ENCODE measurements around the gene GRAMD1B. TPM values are rescaled to one million over a fixed set of nuclear protein-coding genes. Genes with fewer than 3 reads are reported as not detected.

The GRAMD1B gene
- total and polyA plus RNA-seq, 2 experiments from 2014 or later, result 15.5 to 81.5 TPM

DNA sequence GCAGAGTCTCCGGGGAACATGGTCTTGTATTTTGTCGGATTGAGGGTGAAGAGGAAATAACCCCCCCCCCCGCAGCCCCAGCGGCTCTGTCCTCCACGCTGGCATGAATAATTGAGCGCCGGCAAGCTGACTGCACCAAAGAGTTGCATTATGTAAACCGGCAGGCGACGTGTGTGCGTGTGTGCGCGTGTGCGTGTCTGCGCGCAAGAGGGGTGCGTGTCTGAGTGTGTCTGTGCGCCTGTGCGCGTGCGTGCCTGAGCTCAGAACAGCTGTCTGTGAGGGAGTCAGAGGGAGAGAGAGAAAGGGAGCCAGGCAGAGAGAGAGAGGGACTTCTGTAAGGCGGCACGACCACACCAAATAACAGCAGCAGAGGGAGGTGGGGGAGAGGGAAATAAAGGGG is 129.9 kb downstream of the GRAMD1B start:
- Histone ChIP-seq H3K27ac (no peak overlapping the region), H3K4me3 (no peak overlapping the region), H3K9me3 (ENCODE audit: low read depth) (no peaks in the 10 kb centered on the region), H3K4me1 (ENCODE audit: low read depth) (peaks cover 26% of the 10 kb centered on the region), H3K27me3 (no peaks in the 10 kb centered on the region), H3K36me3 (no peaks in the 10 kb centered on the region)
- TF ChIP-seq, protein P1, sequence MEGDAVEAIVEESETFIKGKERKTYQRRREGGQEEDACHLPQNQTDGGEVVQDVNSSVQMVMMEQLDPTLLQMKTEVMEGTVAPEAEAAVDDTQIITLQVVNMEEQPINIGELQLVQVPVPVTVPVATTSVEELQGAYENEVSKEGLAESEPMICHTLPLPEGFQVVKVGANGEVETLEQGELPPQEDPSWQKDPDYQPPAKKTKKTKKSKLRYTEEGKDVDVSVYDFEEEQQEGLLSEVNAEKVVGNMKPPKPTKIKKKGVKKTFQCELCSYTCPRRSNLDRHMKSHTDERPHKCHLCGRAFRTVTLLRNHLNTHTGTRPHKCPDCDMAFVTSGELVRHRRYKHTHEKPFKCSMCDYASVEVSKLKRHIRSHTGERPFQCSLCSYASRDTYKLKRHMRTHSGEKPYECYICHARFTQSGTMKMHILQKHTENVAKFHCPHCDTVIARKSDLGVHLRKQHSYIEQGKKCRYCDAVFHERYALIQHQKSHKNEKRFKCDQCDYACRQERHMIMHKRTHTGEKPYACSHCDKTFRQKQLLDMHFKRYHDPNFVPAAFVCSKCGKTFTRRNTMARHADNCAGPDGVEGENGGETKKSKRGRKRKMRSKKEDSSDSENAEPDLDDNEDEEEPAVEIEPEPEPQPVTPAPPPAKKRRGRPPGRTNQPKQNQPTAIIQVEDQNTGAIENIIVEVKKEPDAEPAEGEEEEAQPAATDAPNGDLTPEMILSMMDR (IDR thresholded peaks at IDR 0.05; ENCODE audit: low read depth, low read length), result no peak
- DNase-seq (ENCODE audit: low read depth in 1 of 2, low spot score in 1 of 2), result peak in 1 of 2 donors; percentile 79

- H3K4me1 ChIP-seq (ENCODE audit: low read depth), result peaks cover 26% of the 10 kb centered on the region
- no peaks in the 10 kb centered on the region for H3K9me3 ChIP-seq (ENCODE audit: low read depth)
- peak overlapping the region; percentile 83 for H3K27ac ChIP-seq
- no peaks in the 10 kb centered on the region for H3K27me3 ChIP-seq
- no peaks in the 10 kb centered on the region for H3K36me3 ChIP-seq
- no peak overlapping the region for H3K4me3 ChIP-seq
- DNase-seq (ENCODE audit: low read depth in 1 of 2, low spot score in 1 of 2), result peak in 1 of 2 donors; percentile 40
- TF ChIP-seq, protein P1 (IDR thresholded peaks at IDR 0.05; ENCODE audit: low read depth, low read length), result no peak
These were observed 131.3 kb downstream of the GRAMD1B start for GRCh38 chr11:123561431-123561800.

GRCh38 chr11:123562158-123562557 is 132.1 kb downstream of the GRAMD1B start:
- peaks cover 32% of the 10 kb centered on the region for H3K4me1 ChIP-seq (ENCODE audit: low read depth)
- no peaks in the 10 kb centered on the region for H3K36me3 ChIP-seq
- TF ChIP-seq, protein P1 (IDR thresholded peaks at IDR 0.05; ENCODE audit: low read depth, low read length), result no peak
- no peaks in the 10 kb centered on the region for H3K27me3 ChIP-seq
- H3K27ac ChIP-seq, result peak overlapping the region; percentile 83
- no peak overlapping the region for H3K4me3 ChIP-seq
- DNase-seq (ENCODE audit: low read depth in 1 of 2, low spot score in 1 of 2), result peak in 1 of 2 donors; percentile 46
- H3K9me3 ChIP-seq (ENCODE audit: low read depth), result no peaks in the 10 kb centered on the region

DNA sequence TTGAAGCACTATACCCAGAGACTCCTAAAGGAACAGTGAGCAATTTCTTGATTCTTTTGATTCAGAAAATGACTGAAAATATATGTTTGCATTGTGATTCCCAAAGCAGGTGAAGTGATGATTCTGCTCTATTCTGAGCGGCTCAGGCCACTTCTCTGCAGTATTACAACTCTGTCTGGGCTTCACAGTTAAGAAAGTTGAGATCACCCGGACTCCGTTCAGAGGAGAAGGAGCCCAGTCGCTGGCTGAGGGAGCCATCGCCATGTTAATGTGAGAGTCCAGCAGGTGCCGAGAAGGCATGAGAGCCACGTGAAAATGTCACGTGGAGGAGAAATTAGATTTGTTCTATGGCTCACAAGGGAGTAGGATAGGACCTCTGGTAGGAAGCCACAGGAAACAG is 132.8 kb downstream of the GRAMD1B start:
- H3K27me3 ChIP-seq, result no peaks in the 10 kb centered on the region
- no peaks in the 10 kb centered on the region for H3K9me3 ChIP-seq (ENCODE audit: low read depth)
- TF ChIP-seq, protein P1 (IDR thresholded peaks at IDR 0.05; ENCODE audit: low read depth, low read length), result no peak
- no peak overlapping the region for H3K4me3 ChIP-seq
- no peaks in the 10 kb centered on the region for H3K36me3 ChIP-seq
- no peak for DNase-seq (ENCODE audit: low read depth in 1 of 2, low spot score in 1 of 2)
- H3K27ac ChIP-seq, result peak overlapping the region; percentile 83
- H3K4me1 ChIP-seq (ENCODE audit: low read depth), result peaks cover 37% of the 10 kb centered on the region

DNA sequence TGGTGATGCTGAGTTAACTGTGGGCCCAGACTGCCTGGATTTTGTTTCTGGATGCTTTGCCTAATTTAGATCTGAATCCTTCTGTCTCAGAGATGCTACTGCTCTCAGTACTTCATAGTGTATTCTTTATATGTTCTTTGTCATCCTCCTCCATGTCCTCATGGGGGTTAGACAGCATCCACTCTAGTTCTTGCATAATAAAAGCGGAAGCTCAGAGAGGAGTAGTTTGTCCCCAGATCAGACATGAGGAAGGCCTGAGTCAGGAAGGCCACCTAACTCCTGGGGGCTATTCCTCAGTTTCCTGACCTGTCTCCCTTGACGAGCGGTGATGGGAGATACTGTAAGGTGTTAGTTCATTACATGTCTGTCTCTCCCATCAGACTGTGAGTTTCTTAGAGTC is 134.2 kb downstream of the GRAMD1B start:
- TF ChIP-seq, protein P1 (IDR thresholded peaks at IDR 0.05; ENCODE audit: low read depth, low read length), result no peak
- no peak overlapping the region for H3K27ac ChIP-seq
- no peaks in the 10 kb centered on the region for H3K9me3 ChIP-seq (ENCODE audit: low read depth)

GRCh38 chr11:123566852-123567251 is 136.8 kb downstream of the GRAMD1B start:
- Histone ChIP-seq H3K27me3 (no peaks in the 10 kb centered on the region), H3K27ac (no peak overlapping the region), H3K9me3 (ENCODE audit: low read depth) (no peaks in the 10 kb centered on the region), H3K4me1 (ENCODE audit: low read depth) (peaks cover 25% of the 10 kb centered on the region), H3K36me3 (no peaks in the 10 kb centered on the region), H3K4me3 (no peak overlapping the region)
- DNase-seq (ENCODE audit: low read depth in 1 of 2, low spot score in 1 of 2), result peak in 1 of 2 donors; percentile 53
- TF ChIP-seq, protein P1 (IDR thresholded peaks at IDR 0.05; ENCODE audit: low read depth, low read length), result no peak

More for the DNA sequence above, 134.2 kb downstream of the GRAMD1B start:
- H3K4me3 ChIP-seq, result no peak overlapping the region
- peaks cover 37% of the 10 kb centered on the region for H3K4me1 ChIP-seq (ENCODE audit: low read depth)
- no peaks in the 10 kb centered on the region for H3K36me3 ChIP-seq
- H3K27me3 ChIP-seq, result no peaks in the 10 kb centered on the region
- DNase-seq (ENCODE audit: low read depth in 1 of 2, low spot score in 1 of 2), result no peak

All from cardiac muscle cell (in vitro differentiated cells and primary cell).